Measurements from ENCODE around the gene APP. TPM values are rescaled to one million over a fixed set of nuclear protein-coding genes. Genes with fewer than 3 reads are reported as not detected.

The APP gene
- total RNA-seq, 1 donor from 2014 or later: 358 TPM

- Histone ChIP-seq H3K36me3 (no peaks in the 10 kb centered on the region), H3K4me3 (no peak overlapping the region), H3K4me1 (peaks cover 10% of the 10 kb centered on the region), H3K27me3 (ENCODE audit: low read depth) (no peaks in the 10 kb centered on the region), H3K27ac (no peak overlapping the region), H3K9me3 (no peaks in the 10 kb centered on the region)
- DNase-seq (no peak), ATAC-seq (no peak)
- intact Hi-C loops (cut with DNase I): no loop called here
- TF ChIP-seq CTCF (IDR thresholded peaks at IDR 0.05): no peak
Measured at GRCh38 chr21:26007951-26008498, 162.5 kb downstream of the APP start.

- TF ChIP-seq CTCF (IDR thresholded peaks at IDR 0.05): no peak
- ATAC-seq: no peak
- H3K27me3 ChIP-seq (ENCODE audit: low read depth): no peaks in the 10 kb centered on the region
- no peak overlapping the region for H3K4me3 ChIP-seq
- intact Hi-C loops (cut with DNase I): no loop called here
- no peak for DNase-seq
- H3K36me3 ChIP-seq: no peaks in the 10 kb centered on the region
- H3K27ac ChIP-seq: no peak overlapping the region
- H3K4me1 ChIP-seq: peaks cover 10% of the 10 kb centered on the region
- no peaks in the 10 kb centered on the region for H3K9me3 ChIP-seq
Measured at GRCh38 chr21:26005464-26005863, 165.1 kb downstream of the APP start.

- peaks cover 10% of the 10 kb centered on the region for H3K4me1 ChIP-seq
- no peak overlapping the region for H3K27ac ChIP-seq
- no peaks in the 10 kb centered on the region for H3K27me3 ChIP-seq (ENCODE audit: low read depth)
- H3K36me3 ChIP-seq: peaks cover 7% of the 10 kb centered on the region
- intact Hi-C loops (cut with DNase I): no loop called here
- ATAC-seq: no peak
- H3K4me3 ChIP-seq: no peak overlapping the region
- no peak for TF ChIP-seq CTCF (IDR thresholded peaks at IDR 0.05)
- no peaks in the 10 kb centered on the region for H3K9me3 ChIP-seq
- no peak for DNase-seq
Measured at GRCh38 chr21:26003404-26003803, 167.2 kb downstream of the APP start.

- Histone ChIP-seq H3K27ac (no peak overlapping the region), H3K27me3 (ENCODE audit: low read depth) (no peaks in the 10 kb centered on the region), H3K36me3 (peaks cover 13% of the 10 kb centered on the region), H3K4me1 (no peaks in the 10 kb centered on the region), H3K4me3 (no peak overlapping the region), H3K9me3 (no peaks in the 10 kb centered on the region)
- ATAC-seq (no peak), DNase-seq (no peak)
- intact Hi-C loops (cut with DNase I): no loop called here
- TF ChIP-seq CTCF (IDR thresholded peaks at IDR 0.05): no peak
Measured at GRCh38 chr21:26001356-26001755, 169.2 kb downstream of the APP start.

GRCh38 chr21:25999921-26000582 is 170.5 kb downstream of the APP start:
- TF ChIP-seq CTCF (IDR thresholded peaks at IDR 0.05): no peak
- Histone ChIP-seq H3K36me3 (peaks cover 13% of the 10 kb centered on the region), H3K4me1 (no peaks in the 10 kb centered on the region), H3K27me3 (ENCODE audit: low read depth) (no peaks in the 10 kb centered on the region), H3K4me3 (no peak overlapping the region), H3K27ac (no peak overlapping the region), H3K9me3 (no peaks in the 10 kb centered on the region)
- intact Hi-C loops (cut with DNase I): no loop called here
- ATAC-seq (no peak), DNase-seq (no peak)
